Heart left ventricle (tissue), 13 donors: ENCODE measurements around the gene RNASE3.
"Not testable (repeated sequence)": the region's sequence is repeated elsewhere in the genome, so short reads cannot be mapped to it uniquely, and the experiment has no call there.

Source experiments
- CTCF ChIP-seq, 12 donors: fragments of 200-600 bp; sonication (generic) in 4 of 12; IDR thresholded peaks; one replicate each; pipeline versions ENCODE4 v1.5.0 to v1.8.0; 2018 to 2022; ENCODE audit warnings: antibody characterized with exemption in 12 of 12, mild to moderate bottlenecking in 5 of 12
- POLR2A ChIP-seq, 2 donors: fragments of 450-650 bp; IDR thresholded peaks; one replicate each; pipeline ENCODE4 v1.6.1; 2017; ENCODE audit warnings: antibody characterized with exemption in 2 of 2, mild to moderate bottlenecking in 2 of 2, moderate library complexity in 2 of 2
- donor health status: ischemic (EF 13 %, LVEDD 7.1; RV severe dilation, severe dysfunction).
- donor health status: DM: no; HTN: yes; CAD: no.
- donor health status: DM: no; HTN: no; CAD: no.
- donor health status: ischemic (EF 25% LVEDD 6.9; RV normal size, moderate dysfunction).
- donor health status: ischemic (EF 25% LVEDD 5.7; RV mildly dilated, moderate dysfunction).
- donor health status: ischemic (EF 35%, LVEDD 5.7; RV mildly dilated, moderate dysfunction).
- donor health status: nonischemic (EF 11% LVEDD 7.7; RV severe dilation, severe dysfunction).
- donor health status: DM: yes; HTN: yes; CAD: no.
- donor health status: PGD.
- donor health status: ischemic (EF 29% LVEDD 5.4; RV normal size, mild dysfunction).
- donor health status: nonischemic (EF 23%, LVEDD 6.1; RV moderate dilation, normal function).

GRCh38 chr14:20923766-20924297, 32.6 kb downstream of the RNASE3 start:
- not testable (repeated sequence) for TF ChIP-seq CTCF, POLR2A (IDR thresholded peaks at IDR 0.05)
